Bronchial epithelial cell (primary cell): ENCODE data around the gene KNTC1. TPM values are rescaled to one million over a fixed set of nuclear protein-coding genes. Genes with fewer than 3 reads are reported as not detected.
A peak's percentile ranks its signal among the peaks of the same experiment; 100 is the strongest.
"Not testable (repeated sequence)": the region's sequence is repeated elsewhere in the genome, so short reads cannot be mapped to it uniquely, and the experiment has no call there.

ENCODE experiments used
- DNase-seq: peaks from one replicate; pipeline ENCODE4 v3.0.0-alpha.2; 2010; ENCODE audit warnings: low read depth
- FAIRE-seq: peaks from 2 replicates; lab custom pipeline; 2011; peaks lifted over from hg19 to GRCh38; lab: Jason Lieb, UNC
- H3K27me3 ChIP-seq: 2 replicates; pipeline ENCODE4 v1.5.1; 2011; ENCODE audit warnings: low read length; ENCODE audit not compliant: control insufficient read depth, insufficient read depth
- H3K36me3 ChIP-seq: 2 replicates; pipeline ENCODE4 v1.5.1; 2011; ENCODE audit warnings: low read length; ENCODE audit not compliant: control insufficient read depth, insufficient read depth
- H3K4me3 ChIP-seq: 2 replicates; pipeline ENCODE4 v1.5.1; 2011; ENCODE audit warnings: mild to moderate bottlenecking, low read depth, low read length, control low read depth
- total RNA-seq: library from RNA; depleted of rRNA; stranded (reverse); fragments of >200 nt; gene quantifications from 2 replicates; pipeline ENCODE4 v1.2.1, GENCODE V29; 2014
- TF ChIP-seq, protein P1 (sequence below): IDR thresholded peaks from 2 replicates; pipeline ENCODE4 v1.5.1; 2011; ENCODE audit warnings: mild to moderate bottlenecking, moderate library complexity, low read length, control low read depth, inconsistent platforms; ENCODE audit not compliant: insufficient read depth, severe bottlenecking

KNTC1 gene
- total RNA-seq, 1 donor from 2014 or later: 7.6 TPM

GRCh38 chr12:122558745-122559641, 31.9 kb downstream of the KNTC1 start:
- FAIRE-seq (no peak), DNase-seq (no peak)
- no peak overlapping the region for H3K4me3 ChIP-seq
- H3K27me3 ChIP-seq: no peaks in the 10 kb centered on the region
- H3K36me3 ChIP-seq: no peaks in the 10 kb centered on the region
- TF ChIP-seq, protein P1, sequence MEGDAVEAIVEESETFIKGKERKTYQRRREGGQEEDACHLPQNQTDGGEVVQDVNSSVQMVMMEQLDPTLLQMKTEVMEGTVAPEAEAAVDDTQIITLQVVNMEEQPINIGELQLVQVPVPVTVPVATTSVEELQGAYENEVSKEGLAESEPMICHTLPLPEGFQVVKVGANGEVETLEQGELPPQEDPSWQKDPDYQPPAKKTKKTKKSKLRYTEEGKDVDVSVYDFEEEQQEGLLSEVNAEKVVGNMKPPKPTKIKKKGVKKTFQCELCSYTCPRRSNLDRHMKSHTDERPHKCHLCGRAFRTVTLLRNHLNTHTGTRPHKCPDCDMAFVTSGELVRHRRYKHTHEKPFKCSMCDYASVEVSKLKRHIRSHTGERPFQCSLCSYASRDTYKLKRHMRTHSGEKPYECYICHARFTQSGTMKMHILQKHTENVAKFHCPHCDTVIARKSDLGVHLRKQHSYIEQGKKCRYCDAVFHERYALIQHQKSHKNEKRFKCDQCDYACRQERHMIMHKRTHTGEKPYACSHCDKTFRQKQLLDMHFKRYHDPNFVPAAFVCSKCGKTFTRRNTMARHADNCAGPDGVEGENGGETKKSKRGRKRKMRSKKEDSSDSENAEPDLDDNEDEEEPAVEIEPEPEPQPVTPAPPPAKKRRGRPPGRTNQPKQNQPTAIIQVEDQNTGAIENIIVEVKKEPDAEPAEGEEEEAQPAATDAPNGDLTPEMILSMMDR: no peak

- TF ChIP-seq, protein P1: no peak
- no peaks in the 10 kb centered on the region for H3K27me3 ChIP-seq
- DNase-seq (no peak), FAIRE-seq (no peak)
- H3K4me3 ChIP-seq: no peak overlapping the region
- no peaks in the 10 kb centered on the region for H3K36me3 ChIP-seq
Measured at GRCh38 chr12:122560138-122560537, 33.1 kb downstream of the KNTC1 start.

DNA sequence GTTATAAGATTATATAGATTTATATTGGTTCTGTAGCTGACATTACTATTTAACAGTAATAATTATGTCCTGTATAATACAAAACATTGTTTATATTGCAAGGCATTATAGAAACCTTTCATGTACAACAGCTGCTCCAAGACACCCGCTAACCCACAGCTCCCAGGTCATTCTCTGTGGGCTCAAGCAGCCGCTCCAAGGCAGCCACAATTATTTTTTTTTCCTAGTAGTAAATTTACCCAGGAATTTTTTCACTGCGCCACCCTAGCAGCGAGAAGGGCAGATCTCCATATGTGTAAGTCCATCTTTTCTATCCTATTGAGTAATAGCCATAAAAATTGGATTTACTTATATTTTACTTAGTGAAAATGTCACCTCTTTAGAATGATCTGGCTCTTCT, 36.3 kb downstream of the KNTC1 start:
- Histone ChIP-seq H3K27me3 (no peaks in the 10 kb centered on the region), H3K4me3 (no peak overlapping the region), H3K36me3 (no peaks in the 10 kb centered on the region)
- FAIRE-seq (no peak), DNase-seq (no peak)
- TF ChIP-seq, protein P1: no peak

GRCh38 chr12:122566816-122567215, 39.8 kb downstream of the KNTC1 start:
- FAIRE-seq, H3K4me3 ChIP-seq, DNase-seq, H3K27me3 ChIP-seq, H3K36me3 ChIP-seq: not testable (repeated sequence)

GRCh38 chr12:122569288-122569687, 42.2 kb downstream of the KNTC1 start:
- no peak for DNase-seq

DNA sequence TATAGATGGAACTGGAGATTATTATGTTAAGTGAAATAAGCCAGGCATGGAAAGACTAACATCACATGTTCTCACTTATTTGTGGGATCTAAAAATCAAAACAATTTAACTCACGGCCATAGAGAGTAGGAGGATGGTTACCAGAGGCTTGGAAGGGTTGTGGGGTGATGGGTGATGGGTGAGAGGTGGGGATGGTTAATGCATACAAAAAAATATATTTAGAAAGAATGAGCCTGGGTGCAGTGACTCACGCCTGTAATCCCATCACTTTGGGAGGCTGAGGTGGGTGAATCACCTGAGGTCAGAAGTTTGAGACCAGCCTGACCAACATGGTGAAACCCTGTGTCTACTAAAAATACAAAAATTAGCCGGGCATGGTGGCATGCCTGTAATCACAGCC, 43.0 kb downstream of the KNTC1 start:
- H3K36me3 ChIP-seq, H3K4me3 ChIP-seq, FAIRE-seq, H3K27me3 ChIP-seq: not testable (repeated sequence)
- peak; percentile 15 for DNase-seq

More at GRCh38 chr12:122569288-122569687, 42.2 kb downstream of the KNTC1 start:
- no peaks in the 10 kb centered on the region for H3K27me3 ChIP-seq
- no peaks in the 10 kb centered on the region for H3K36me3 ChIP-seq
- TF ChIP-seq, protein P1: no peak
- H3K4me3 ChIP-seq: no peak overlapping the region
- FAIRE-seq: no peak
